HG03442 (cell line): ENCODE measurements around the gene CLCA4.

ENCODE experiments used
- ATAC-seq: cut with Tn5 transposase; IDR thresholded peaks from one replicate; pipeline ENCODE4 v1.9.1; 2021; ENCODE audit warnings: mild to moderate bottlenecking, moderate library complexity; ENCODE audit not compliant: unreplicated experiment

CLCA4 gene

DNA sequence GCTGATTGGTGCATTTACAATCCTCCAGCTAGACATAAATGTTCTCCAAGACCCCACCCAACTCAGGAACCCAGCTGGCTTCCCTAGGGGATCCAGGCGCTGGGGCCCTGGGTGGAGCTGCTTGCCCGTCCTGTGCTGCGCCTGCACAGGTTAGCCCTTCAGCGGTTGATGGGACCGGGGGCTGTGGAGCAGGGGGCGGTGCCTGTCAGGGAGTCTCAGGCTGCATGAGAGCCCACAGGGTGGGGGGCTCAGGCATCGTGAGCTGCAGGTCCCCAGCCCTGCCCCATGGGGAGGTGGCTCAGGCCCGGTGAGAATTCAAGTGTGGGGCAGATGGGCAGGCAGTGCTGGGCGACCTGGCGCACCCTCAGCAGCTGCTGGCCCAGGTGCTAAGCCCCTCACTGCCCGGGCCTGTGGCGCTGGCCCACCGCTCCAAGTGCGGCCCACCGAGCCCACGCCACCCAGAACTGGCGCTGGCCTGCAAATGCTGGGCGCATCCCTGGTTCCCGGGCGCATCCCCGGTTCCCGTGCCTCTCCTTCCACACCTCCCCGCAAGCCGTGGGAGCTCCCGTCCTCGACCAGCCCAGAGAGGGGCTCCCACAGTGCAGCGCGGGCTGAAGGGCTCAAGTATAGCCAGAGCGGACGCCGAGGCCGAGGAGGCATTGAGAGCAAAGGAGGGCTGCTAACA, 23.1 kb upstream of the CLCA4 start:
- ATAC-seq: no peak

DNA sequence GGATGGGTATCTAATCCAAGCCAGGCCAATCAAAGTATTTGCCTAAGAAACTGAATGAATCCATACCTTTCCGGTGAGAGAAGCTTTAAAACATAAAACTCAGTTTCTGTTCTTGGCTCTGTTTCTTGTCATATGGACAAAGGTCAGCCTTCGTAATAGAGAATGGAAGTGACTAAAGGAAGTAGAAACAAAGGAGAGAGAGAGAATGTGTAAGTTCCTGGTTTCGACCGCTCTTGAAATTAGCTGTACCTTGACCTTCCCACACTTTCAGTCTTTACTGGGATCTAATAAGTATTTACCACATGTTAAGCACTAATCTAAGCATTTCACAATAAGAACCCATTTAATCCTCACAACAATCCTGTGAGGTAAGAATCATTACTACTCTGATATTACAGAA, 19.6 kb upstream of the CLCA4 start:
- no peak for ATAC-seq

DNA sequence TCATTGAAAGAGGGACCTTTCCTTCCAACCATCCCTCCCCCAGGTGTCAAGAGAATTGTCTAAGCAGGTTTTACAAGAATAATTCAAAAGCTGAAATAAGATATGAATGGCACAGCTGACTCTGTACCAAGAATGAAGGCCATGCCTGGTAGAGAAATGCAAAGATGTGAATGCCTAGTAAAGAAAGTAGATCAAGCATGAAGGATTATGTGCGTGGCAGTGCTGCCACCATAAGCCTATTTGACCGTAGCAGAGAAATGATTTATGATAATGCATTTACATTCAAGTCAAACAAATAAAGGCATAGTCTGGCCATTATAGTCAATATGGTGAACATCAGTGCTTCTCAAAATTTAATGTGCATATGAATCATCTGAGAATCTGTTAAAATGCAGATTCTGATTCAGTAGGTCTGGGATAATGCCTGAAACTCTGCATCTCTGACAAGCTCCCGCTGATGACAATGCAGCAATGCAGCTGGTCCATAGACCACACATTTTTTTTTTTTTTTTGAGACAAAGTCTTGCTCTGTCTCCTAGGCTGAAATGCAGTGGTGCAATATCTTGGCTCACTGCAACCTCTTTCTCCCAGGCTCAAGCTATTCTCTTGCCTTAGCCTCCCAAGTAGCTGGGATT, 16.6 kb upstream of the CLCA4 start:
- ATAC-seq: no peak

DNA sequence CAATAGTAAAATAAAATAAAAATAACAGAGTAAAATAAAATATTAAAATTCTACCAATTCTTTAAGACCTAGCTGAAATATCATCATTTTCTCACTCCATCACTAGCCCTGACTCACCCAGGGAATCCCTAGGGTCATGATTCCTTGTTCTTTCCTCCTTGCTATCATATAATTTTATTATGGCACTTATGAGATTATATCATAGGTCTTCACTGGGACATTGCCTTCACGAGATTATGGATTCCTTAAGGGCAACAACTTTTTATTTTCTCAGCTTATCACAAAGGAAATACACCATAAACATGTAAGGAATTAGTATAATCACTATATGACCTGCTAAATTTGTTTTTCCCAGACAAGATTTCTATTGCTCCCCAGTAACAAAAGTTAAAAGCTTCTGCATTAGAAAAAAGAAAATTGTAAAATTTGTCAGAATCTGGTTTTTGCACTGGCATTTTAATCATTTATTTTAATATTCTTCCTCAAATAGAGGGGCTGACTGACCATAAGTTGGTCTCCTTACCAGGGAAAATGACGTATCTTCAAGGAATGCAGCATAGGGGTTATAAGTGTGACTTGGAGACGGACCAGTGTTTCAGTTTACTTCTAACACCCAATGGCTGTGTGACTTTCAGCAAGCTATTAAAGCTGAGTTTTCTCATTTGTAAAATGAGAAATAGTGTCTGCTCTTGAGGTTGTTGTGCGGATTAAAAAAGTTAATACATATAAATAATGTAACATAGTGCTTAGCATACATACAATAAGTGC, 8.8 kb upstream of the CLCA4 start:
- ATAC-seq: no peak

DNA sequence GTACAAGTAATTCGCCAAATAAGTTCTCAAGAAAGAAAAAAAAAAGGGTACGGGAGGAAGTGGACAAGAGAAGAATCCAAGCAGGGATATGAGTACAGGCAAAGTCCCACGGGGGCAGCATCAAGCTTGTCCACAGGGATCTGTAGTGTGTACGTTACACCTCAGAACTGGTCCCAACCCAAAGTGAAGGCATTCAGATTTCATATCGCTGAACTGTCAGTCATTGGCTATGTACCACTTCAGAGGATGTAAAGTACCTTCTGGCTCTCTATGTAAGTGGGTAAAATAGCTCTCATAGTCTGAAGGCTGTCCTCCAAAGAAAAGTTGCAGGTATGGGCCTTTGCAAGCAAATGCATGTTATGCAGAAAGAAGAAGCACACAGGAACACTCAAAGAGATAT, 8.1 kb upstream of the CLCA4 start:
- ATAC-seq: no peak

DNA sequence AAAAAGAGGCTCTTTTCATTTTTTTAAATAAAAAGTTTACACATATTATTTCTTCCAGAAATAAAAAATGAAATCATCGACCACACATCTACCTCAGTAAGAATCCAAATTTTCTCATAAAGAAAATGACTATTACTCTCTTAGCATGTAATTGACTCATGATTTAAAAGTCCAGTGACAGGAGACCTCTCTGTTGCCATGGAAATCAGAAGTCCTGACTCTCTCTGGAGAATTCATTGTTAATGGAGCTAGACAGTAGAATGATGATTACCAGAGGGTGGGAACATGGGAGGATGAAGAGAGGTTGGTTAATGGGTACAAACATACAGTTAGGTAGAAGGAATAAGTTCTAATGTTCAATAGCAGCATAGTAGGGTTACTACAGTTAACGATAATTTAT, 5.0 kb upstream of the CLCA4 start:
- ATAC-seq: no peak

DNA sequence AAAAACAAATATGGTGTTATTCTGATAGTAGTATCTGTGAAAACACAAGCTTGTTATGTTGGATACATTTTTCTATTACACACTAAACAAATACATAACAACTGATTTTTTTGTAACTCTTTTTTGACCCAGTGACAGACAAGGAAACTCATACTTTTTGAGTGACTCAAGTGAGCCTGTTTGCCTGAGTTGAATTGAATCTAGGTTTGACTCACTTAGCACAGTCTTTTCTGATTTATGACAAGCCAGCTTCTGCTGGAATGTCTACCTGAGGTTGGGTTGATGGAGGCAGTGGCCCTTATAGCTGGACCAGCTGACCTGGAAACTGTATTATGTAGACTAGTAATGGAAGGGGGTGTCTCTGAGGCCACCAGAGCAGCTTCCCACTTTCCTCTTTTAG, 4.2 kb upstream of the CLCA4 start:
- ATAC-seq: no peak

DNA sequence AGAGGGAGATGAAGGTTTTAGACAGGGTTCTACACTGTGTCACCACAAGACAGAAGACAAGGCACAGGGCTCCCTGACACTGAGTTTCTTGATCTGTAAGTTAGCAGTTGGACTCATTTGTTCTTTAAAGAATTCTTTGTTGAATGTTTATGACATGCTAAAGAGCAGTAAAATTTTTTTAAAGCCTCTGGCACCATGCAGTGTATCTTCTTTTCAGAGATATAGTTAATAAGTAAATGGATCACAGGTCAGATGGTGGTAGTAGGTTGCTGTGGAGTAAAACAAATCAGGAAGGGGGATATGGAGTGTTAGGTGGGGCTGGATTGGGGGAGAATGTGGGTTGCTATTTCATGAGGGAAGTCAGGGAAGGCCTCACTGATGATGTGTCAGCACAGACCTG, 2.0 kb downstream of the CLCA4 start:
- no peak for ATAC-seq

DNA sequence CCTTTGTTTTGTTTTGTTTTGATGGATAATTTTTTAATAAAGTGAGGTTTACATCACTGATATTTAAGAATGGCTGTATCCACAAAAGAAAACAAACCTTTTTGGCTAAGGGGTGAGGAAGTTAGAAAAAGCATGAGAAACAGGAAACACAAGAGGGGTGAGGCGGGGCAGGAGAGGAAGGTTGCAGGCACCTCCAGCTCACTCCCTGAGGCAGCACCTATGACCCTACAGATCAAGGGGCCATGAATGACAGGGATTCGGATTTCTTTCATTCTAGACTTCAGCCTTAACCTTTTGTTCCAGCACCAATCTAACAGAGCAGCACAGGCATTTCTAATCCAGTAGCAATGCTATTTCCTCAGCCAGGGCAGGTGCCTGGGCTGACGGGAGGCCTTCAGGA, 4.4 kb downstream of the CLCA4 start:
- ATAC-seq: no peak

DNA sequence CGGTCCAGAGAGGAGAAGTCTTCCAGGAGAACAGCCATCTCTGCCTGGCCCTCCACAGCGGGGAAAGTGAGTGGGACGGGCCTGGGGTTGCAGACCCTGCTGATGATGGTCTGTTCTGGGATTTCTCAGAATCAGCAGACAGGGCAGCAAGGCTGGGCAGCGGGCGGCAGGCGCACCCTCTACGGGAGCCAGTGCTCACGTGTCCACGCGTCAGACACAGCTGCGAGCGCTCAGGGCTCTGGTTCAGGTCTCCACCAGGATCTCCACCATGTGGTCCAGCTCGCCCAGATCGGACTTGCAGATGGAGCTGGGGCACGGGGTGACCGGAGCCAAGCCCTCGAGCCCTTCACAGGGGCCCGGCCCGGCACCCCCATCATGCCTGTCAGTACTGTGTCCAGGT, 5.5 kb downstream of the CLCA4 start:
- no peak for ATAC-seq

DNA sequence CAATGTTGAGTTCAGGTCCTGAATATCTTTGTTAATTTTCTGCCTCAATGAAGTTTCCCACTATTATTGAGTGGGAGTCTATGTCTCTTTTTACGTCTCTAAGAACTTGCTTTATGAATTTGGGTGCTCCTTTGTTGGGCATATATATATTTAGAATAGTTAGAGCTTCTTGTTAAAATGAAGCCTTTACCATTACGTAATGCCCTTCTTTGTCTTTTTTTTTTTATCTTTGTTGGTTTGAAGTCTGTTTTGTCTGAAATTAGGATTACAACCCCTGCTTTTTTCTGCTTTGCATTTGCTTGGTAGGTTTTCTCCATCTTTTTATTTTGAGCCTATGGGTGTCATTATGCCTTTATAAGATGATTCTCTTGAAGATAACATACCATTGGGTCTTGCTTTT, 10.9 kb downstream of the CLCA4 start:
- ATAC-seq: no peak

DNA sequence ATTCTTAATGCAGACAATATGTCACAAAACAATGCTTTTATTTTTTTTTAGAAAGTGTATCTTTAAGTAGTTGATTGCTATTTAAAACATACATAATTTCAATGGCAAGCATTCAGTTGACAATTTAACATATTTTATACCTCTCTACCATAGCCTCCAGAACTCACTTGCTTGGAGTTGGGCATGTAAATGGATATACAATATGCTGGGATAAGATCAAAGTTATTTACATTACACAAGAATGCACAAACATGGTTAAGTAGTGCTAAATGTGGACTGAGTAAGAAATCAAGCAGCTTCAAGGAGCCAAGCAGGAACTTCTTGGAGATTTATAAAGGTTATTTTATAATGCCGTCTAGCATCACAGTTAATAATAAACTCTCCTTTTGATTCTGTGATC, 17.0 kb downstream of the CLCA4 start:
- no peak for ATAC-seq

DNA sequence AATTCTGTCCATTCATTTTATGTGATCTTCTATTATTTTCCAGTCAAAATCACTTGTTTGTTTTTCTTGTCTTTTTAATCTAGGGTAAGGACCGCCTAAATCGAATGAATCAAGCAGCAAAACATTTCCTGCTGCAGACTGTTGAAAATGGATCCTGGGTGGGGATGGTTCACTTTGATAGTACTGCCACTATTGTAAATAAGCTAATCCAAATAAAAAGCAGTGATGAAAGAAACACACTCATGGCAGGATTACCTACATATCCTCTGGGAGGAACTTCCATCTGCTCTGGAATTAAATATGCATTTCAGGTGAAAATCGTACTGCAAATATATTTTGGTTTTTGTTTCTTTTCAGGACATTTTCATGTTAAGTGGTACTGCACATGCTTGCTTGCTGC, 20.5 kb downstream of the CLCA4 start:
- ATAC-seq: no peak

DNA sequence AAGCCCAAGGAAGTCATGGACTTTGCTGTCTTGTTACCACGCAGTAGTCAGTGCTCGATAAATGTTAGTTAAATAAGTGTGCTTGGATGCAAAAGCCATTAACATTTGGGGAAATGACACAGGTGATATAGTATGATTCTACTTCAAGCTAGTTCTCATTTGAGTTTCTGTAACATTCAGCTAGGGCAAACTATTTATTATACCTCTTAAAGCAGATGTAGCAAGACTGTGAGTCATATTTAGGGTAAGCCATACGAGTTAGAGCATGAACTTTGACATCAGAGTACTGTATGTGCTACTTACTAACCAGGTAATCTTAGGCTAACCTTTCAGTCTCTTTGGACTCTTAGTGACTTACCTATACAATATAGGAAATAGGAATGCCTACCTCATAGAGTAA, 21.0 kb downstream of the CLCA4 start:
- ATAC-seq: no peak

DNA sequence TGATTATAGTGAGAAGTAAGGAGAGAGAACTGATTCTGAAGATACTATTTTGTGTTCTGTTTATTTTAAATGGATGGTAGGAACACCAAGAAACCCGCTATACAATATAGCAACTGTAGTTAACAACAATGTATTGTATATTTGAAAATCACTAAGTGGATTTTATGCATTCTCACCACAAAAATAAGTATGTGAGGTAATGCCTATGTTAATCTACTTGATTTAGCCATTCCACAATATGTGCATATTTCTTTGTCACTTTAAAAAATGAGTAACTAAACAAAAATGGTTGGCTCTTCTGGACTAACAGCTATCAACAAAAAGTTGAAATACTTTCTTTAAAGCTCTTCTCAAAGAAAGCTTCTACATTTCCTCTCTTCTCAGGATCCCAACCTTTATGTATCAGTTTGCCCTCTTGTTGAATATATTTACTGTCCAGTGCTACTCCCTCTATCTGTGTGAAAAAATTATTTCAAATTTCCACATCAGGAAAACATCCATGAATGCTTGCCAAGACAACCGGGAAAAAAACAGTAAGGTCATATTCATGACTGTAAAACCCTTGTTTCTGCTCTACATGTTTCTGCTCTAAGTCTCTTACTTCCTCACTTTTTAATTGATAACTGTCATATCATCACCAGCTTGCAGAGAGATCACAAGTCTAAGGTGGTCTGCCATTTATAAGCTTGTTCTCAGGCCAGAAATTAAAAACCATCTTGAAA, 27.0 kb downstream of the CLCA4 start:
- ATAC-seq: no peak

DNA sequence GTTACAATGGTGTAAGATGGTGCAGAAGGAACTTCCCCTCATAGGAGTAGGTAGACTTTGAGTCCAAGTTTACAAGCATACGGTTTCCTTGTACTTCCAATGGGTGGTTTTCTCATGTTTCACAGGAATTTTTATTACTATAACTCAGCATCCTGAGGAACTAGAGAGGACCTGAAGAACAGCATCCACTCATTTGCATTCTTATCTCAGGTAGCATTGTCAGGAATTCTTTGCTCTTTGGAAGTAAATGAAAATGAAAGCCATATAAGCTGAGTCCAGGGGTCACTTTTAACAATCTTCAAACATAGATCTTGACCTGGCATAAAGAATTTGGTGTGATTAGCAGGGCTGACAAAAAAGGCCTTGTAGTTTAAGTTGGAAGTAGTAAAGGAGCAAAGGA, 34.4 kb downstream of the CLCA4 start:
- ATAC-seq: no peak

DNA sequence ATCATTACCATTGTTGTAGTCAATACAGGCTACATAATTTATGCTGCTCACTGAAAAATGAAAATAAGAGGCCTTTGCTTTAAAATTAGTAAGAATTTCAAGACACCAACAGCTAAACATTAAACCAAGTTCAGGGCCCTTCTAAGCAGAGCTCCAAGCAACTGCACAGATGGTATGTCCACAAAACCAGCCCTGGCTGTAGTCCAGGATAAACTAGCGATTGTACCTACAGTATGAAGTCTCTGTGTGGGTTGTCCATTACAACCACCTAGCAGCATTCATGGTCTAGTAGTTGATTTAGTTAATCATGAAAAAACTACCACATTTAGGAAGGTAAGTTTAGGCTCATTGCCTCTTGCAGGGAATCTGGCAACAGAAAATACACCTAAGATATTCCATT, 35.3 kb downstream of the CLCA4 start:
- no peak for ATAC-seq

DNA sequence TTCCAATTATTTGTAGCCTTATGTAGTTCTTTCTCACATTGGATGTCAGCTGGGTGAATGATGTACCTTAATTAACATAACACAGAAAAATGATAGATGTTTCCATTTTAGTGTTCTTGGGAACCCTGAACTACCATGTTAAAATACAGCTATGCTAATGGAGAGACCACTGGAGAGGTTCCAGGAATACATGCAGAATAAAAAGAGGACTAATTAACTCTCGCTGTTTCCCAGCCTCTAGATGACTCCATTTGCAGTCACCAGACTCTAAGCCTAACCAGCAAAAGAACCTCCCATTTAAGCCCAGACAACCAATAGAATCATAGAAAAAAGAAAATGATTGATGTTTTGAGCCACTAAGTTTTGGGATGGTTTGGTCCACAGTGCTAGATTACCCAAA, 36.2 kb downstream of the CLCA4 start:
- ATAC-seq: no peak

DNA sequence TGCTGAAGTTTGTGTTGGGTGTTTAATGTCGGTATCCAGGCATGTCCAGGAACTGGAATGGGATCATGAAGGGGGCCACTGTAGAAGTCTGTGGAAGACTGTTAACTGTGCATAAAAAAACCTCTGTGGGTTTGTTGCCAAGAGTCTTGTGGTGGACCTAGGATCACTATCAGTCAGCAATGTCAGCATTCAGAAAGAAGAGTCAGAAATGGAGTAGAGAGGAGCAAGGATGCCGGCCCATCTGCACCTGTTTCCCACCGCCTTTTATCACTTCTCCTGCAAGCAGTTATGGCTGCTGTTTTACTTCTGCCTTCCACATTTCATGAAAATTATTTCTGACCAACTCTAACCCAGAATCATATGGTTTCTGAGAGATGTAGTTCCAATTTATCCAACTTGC, 36.7 kb downstream of the CLCA4 start:
- ATAC-seq: no peak

DNA sequence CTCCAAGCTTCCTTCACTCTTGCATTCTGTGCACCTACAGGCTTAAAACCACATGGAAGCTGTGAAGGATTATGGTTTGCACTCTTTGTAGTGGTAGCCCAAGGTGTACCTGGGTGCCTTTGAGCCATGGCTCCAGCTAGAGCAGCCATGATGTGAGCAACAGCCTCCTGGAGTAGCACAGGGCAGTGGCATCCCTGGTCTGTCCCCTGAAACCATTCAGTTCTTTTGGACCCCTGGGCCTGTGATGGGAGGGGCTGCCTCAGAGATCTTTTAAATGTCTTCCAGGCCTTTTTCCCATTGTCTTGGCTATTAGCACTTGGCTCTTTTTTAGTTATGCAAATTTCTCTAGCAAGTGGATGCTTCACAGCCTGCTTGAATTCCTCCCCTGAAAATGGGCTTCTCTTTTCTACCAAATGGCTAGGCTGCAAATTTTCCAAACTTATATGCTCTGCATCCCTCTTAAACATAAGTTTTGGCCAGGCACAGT, 47.4 kb downstream of the CLCA4 start:
- no peak for ATAC-seq

DNA sequence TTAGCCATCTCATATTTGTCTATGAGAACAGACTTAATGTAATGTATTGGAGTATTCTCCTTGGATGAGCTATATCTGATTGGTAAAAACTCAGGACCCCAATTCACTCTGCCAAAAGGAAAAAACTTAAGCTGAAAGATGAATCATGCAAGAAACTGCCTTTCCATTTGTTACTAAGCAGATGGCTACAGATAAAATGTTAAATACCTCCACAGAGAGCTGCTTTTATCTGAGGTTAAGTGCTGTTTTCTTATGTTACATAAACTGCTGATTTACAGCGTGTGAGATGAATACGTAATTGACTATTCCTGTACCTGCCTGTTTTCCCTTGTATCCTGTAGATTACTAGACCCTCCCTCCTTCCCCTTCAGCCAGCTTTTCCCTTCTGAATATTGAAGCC, 49.3 kb downstream of the CLCA4 start:
- no peak for ATAC-seq
